ENCODE measurements around the gene HAAO.
"Not testable (repeated sequence)": the region's sequence is repeated elsewhere in the genome, so short reads cannot be mapped to it uniquely, and the experiment has no call there.

Gene HAAO

DNA sequence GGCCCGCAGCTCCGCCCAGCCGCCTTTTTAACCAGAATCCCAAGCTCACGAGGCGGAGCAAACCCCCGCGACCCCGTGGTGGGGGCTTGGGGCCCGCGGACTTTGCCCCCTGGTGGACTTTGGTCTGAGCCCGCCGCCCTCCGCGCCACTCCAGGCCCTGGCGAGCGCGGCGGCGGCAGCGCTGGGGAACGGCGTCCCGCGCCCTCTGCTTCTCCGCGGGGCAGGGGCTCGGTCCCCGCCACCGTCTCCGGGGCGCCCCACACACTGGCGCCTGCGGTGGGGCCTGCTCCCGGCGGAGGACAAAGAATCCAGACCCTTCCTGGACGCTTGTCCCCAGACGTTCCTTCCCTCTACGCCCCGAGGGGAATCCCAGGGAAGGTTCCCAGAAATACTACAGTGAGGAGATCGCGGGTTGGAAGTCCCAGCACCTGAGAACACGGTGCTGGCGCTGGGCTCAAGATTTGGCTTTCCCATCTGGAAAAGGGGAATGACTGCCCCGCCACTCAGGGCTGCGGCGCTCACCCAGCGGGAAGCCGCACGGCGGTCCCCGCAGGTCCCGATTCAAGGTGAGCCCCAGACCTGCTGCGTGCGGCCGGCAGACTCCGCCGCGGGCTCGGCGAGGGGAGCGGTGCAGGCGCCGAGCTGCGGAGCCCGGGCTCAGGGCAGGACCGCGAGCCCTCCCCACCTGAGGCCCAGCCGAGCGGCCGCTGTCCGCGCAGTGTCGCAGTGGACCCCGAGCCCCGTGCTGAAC is at the start of gene HAAO:
Gene HAAO, minus strand, starts transcription at position 1 of the 751 bp plus-strand sequence. CDS start 47 bp downstream, outside the sequence.
- peaks cover 12% of the 10 kb centered on the region for H3K4me1 ChIP-seq (ENCODE audit: control insufficient read depth, insufficient read depth, low read length)
- peaks cover 19% of the 10 kb centered on the region for H3K27me3 ChIP-seq (ENCODE audit: control insufficient read depth, insufficient read depth, low read length)
- no peaks in the 10 kb centered on the region for H3K9me3 ChIP-seq (ENCODE audit: control insufficient read depth, low read length)
- no peaks in the 10 kb centered on the region for H3K36me3 ChIP-seq (ENCODE audit: control insufficient read depth, insufficient read depth, low read length)
- peak within 1 kb of the TSS; percentile 42 for H3K4me3 ChIP-seq (ENCODE audit: low read length)
- H3K9ac ChIP-seq (ENCODE audit: low read length), result peak within 1 kb of the TSS; percentile 69

DNA sequence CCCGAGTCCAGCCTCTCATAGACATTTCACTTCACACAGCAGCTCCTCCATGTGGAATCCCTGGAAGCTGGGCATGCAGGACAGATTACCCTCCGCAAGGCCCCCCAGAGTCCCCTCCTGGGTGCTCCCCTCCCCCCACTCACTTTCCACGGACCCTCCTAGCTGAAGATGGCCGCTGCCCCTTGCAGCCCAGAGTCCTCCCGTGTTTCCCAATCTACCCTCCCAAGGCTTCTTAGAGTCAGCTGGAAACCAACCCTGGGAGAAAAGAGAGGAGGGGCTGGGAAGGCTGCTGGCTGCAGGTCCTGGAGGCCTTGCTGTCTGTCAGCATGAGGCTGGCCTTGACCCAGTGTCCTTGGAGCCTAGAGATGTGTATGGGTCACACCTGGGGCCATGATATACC is 49.0 kb upstream of the HAAO start:
- H3K4me1 ChIP-seq (ENCODE audit: control insufficient read depth, insufficient read depth, low read length), result peaks cover 7% of the 10 kb centered on the region
- H3K27me3 ChIP-seq (ENCODE audit: control insufficient read depth, insufficient read depth, low read length), result no peaks in the 10 kb centered on the region
- H3K9me3 ChIP-seq (ENCODE audit: control insufficient read depth, low read length), result no peaks in the 10 kb centered on the region
- no peaks in the 10 kb centered on the region for H3K36me3 ChIP-seq (ENCODE audit: control insufficient read depth, insufficient read depth, low read length)
- no peak overlapping the region for H3K4me3 ChIP-seq (ENCODE audit: low read length)
- no peak overlapping the region for H3K9ac ChIP-seq (ENCODE audit: low read length)

DNA sequence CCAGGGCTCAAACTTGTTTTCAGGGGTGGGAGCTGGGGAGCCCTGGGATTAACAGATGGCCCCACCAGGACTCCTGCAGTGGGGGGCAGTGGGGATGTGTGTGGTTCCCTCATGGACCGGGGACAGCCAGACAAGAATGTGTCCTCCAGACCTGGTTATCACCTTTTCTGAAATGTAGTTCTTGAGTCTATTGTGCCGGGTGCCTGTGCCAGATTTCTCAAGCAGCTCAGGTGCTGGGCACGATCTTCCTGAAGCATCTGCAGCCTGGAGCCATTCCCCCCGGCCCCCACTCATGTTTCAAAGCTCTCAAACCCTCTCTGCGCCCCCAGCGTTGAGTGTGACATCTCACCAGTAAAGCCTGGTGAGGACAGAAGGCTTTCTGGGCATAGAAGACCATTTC is 48.4 kb upstream of the HAAO start:
- Histone ChIP-seq H3K9me3 (ENCODE audit: control insufficient read depth, low read length) (no peaks in the 10 kb centered on the region), H3K4me1 (ENCODE audit: control insufficient read depth, insufficient read depth, low read length) (peaks cover 3% of the 10 kb centered on the region)

DNA sequence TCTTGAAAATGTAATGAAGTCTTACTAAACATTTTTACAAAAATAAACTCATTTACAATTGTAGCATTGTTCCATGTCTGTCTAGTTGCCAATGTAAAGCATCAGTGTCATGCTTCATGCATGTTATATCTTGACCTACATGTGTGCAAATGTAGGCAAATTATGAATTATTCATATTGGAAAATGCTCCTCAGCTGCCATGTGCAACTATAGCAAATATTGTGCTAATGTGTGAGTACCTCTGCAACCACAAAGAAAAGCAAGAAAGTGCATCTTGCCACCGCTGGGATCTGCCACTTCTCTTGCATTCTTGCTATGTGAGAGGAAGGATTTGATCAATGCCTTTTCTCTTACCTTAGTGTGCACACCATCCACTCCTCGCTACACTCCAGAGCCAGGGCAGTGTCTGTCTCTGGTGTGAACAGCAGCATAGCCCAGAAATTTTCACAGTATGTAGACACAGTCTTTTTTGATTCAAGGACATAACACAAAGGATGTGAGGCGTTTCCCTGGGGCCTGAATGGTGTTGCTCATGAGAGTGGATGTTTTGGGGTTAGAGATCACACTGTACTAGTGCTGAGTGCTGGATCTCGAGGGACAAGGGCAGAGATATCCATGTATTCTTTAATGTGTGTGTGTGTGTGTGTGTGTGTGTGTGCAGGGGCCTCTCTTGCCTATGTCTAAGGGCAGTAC is 47.6 kb upstream of the HAAO start:
- H3K4me1 ChIP-seq (ENCODE audit: control insufficient read depth, insufficient read depth, low read length), result no peaks in the 10 kb centered on the region
- H3K9ac ChIP-seq (ENCODE audit: low read length), result no peak overlapping the region
- no peak overlapping the region for H3K4me3 ChIP-seq (ENCODE audit: low read length)
- H3K36me3 ChIP-seq (ENCODE audit: control insufficient read depth, insufficient read depth, low read length), result no peaks in the 10 kb centered on the region
- H3K9me3 ChIP-seq (ENCODE audit: control insufficient read depth, low read length), result no peaks in the 10 kb centered on the region
- no peaks in the 10 kb centered on the region for H3K27me3 ChIP-seq (ENCODE audit: control insufficient read depth, insufficient read depth, low read length)

More for the DNA sequence above, 48.4 kb upstream of the HAAO start:
- H3K4me3 ChIP-seq (ENCODE audit: low read length), result no peak overlapping the region
- no peaks in the 10 kb centered on the region for H3K27me3 ChIP-seq (ENCODE audit: control insufficient read depth, insufficient read depth, low read length)
- H3K36me3 ChIP-seq (ENCODE audit: control insufficient read depth, insufficient read depth, low read length), result no peaks in the 10 kb centered on the region
- H3K9ac ChIP-seq (ENCODE audit: low read length), result no peak overlapping the region

DNA sequence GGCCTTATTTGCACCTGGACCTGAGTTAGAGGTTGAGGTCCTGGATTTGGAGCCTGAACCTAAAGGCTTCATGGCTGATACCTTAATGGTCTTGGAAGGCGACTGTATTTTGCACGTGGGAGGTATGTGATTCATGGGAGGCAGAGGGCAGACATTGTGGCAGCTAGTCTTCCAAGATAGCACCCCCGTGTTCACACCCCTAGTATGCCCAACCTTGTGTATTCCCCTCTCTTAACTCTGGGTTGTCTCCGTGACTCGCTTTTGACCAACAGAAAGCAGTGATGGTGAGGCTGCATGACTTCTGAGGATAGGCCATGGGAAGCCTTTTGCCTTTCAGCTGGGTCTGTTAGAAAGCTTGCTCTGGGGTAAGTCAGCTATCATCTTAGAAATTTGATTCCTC is 45.8 kb upstream of the HAAO start:
- H3K36me3 ChIP-seq (ENCODE audit: control insufficient read depth, insufficient read depth, low read length), result no peaks in the 10 kb centered on the region
- no peak overlapping the region for H3K4me3 ChIP-seq (ENCODE audit: low read length)
- H3K27me3 ChIP-seq (ENCODE audit: control insufficient read depth, insufficient read depth, low read length), result no peaks in the 10 kb centered on the region
- no peaks in the 10 kb centered on the region for H3K9me3 ChIP-seq (ENCODE audit: control insufficient read depth, low read length)
- H3K9ac ChIP-seq (ENCODE audit: low read length), result no peak overlapping the region
- no peaks in the 10 kb centered on the region for H3K4me1 ChIP-seq (ENCODE audit: control insufficient read depth, insufficient read depth, low read length)

DNA sequence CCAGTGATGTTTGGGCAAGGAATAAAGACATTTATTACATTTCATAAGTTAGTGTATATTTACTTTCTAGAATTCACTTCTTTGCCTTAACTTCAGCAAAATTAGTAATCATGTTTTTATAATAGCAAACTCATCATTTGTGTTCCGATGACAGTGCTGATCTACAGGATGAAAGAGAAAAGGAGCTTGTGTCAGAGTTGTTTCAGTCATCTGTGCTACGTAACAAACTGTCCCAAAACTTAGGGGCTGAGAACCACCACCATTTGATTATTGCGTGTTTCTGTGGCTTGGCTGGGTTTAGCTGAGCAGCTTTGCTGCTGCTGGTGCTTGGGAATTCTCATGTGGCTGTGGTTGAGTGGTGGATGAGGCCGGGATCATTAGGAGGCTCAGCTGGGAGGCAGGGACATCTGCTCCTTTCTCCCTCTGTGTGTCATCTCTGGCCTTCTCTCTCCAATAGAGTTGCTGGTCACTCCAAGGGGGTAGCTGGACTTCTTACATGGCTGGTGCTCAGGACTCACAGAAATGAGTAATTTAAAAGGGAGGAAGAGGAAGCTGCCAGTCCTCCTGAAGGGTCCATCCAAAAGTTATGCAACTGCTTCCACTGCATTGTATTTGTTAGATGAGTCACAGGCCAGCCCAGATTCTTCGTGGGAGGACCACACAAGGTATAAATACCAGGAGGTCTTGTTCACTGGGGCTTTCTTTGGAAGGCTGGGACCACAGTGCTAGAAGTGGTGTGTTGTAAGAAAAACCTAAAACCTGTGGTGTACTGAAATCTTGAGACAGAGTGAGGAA is 43.4 kb upstream of the HAAO start:
- Histone ChIP-seq H3K36me3 (ENCODE audit: control insufficient read depth, insufficient read depth, low read length) (no peaks in the 10 kb centered on the region), H3K4me1 (ENCODE audit: control insufficient read depth, insufficient read depth, low read length) (no peaks in the 10 kb centered on the region), H3K4me3 (ENCODE audit: low read length) (no peak overlapping the region), H3K27me3 (ENCODE audit: control insufficient read depth, insufficient read depth, low read length) (no peaks in the 10 kb centered on the region), H3K9me3 (ENCODE audit: control insufficient read depth, low read length) (no peaks in the 10 kb centered on the region), H3K9ac (ENCODE audit: low read length) (no peak overlapping the region)

DNA sequence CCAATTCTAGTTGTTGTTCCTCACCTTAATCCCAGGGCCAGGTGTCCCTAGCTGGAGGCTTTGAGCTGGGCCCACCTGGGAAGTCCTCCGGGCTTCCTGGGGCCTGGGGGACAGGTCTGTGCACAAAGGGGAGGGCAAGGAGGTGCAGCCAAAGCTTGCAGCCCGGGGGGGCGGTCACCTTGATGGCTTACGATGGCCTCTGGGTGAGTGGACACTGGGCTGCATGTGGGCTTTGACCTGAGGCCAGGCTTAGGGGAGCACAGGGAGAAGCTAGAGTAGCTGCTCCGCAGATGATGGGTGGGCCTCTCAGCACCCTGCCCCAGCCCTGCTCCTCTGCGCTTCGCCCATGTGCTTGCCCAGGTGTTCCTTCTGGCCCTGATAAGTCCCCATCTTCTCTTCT is 41.8 kb upstream of the HAAO start:
- peaks cover 1% of the 10 kb centered on the region for H3K4me1 ChIP-seq (ENCODE audit: control insufficient read depth, insufficient read depth, low read length)
- H3K9ac ChIP-seq (ENCODE audit: low read length), result no peak overlapping the region
- H3K27me3 ChIP-seq (ENCODE audit: control insufficient read depth, insufficient read depth, low read length), result no peaks in the 10 kb centered on the region
- no peaks in the 10 kb centered on the region for H3K9me3 ChIP-seq (ENCODE audit: control insufficient read depth, low read length)
- no peak overlapping the region for H3K4me3 ChIP-seq (ENCODE audit: low read length)
- no peaks in the 10 kb centered on the region for H3K36me3 ChIP-seq (ENCODE audit: control insufficient read depth, insufficient read depth, low read length)

DNA sequence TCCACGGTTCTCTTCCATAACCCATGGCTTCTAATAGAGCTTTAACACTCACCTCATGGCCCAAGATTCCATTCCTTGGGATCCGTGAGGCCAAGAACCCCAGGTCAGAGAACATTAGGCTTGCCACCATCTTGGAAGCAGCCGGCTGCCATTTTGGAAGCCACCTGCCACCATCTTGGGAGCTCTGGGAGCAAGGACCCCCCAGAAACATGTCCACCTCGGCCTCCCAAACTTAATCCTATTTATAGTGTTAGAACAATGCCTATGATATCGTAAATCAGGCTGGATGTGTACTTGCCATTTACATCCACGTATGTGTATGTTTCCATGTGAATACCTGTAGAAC is 39.9 kb upstream of the HAAO start:
- Histone ChIP-seq H3K4me3 (ENCODE audit: low read length) (no peak overlapping the region), H3K9ac (ENCODE audit: low read length) (no peak overlapping the region), H3K9me3 (ENCODE audit: control insufficient read depth, low read length) (no peaks in the 10 kb centered on the region), H3K27me3 (ENCODE audit: control insufficient read depth, insufficient read depth, low read length) (no peaks in the 10 kb centered on the region), H3K4me1 (ENCODE audit: control insufficient read depth, insufficient read depth, low read length) (peaks cover 13% of the 10 kb centered on the region), H3K36me3 (ENCODE audit: control insufficient read depth, insufficient read depth, low read length) (no peaks in the 10 kb centered on the region)

DNA sequence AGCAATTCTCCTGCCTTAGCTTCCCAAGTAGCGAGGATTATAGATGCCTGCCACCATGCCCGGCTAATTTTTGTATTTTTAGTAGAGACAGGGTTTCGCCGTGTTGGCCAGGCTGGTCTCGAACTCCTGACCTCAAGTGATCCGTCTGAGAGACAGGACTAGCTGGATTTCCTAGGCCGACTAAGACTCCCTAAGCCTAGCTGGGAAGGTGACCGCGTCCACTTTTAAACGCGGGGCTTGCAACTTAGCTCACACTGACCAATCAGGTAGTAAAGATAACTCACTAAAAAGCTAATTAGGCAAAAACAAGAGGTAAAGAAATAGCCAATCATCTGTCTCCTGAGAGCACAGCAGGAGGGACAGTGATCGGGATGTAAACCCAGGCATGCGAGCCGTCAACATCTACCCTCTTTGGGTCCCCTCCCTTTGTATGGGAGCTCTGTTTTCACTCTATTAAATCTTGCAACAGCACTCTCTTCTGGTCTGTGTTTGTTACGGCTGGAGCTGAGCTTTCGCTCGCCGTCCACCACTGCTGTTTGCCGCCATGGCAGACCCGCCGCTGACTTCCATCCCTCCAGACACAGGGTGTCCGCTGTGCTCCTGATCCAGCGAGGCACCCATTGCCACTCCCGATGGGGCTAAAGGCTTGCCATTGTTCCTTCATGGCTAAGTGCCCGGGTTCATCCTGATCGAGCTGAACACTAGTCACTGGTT is 39.3 kb upstream of the HAAO start:
- not testable (repeated sequence) for H3K9ac ChIP-seq (ENCODE audit: low read length); H3K36me3 ChIP-seq (ENCODE audit: control insufficient read depth, insufficient read depth, low read length); H3K27me3 ChIP-seq (ENCODE audit: control insufficient read depth, insufficient read depth, low read length); H3K9me3 ChIP-seq (ENCODE audit: control insufficient read depth, low read length); H3K4me3 ChIP-seq (ENCODE audit: low read length)
- peaks cover 13% of the 10 kb centered on the region for H3K4me1 ChIP-seq (ENCODE audit: control insufficient read depth, insufficient read depth, low read length)

DNA sequence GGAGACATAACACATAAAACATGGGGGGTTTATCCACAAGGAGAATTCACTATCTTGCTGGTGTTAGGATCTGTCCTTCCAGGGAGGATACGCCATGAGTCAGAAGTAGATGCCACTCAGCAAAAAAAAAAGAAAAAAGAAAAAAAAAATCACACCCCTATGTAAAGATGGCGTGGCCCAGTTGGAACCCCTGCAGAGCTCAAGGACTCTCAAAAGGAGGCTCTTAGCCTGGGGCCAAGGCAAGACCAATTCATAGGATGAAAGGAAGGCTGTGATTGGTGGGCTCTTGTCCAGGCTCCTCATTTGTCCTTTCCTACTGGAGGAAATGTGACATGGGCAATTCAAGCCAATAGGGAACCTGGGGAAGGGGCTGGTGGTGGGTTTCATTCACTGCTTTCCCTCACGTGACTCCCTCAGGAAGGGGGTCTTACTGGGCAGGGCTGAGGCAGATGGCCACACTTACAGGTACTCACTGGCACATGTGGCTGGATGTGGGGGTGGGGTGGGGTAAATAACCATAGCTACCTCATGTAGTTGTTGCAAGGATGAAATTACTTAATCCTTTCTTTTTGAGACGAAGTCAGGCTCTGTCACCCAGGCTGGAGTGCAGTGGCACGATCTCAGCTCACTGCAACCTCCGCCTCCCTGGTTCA is 38.7 kb upstream of the HAAO start:
- Histone ChIP-seq H3K4me1 (ENCODE audit: control insufficient read depth, insufficient read depth, low read length) (peaks cover 13% of the 10 kb centered on the region), H3K27me3 (ENCODE audit: control insufficient read depth, insufficient read depth, low read length) (no peaks in the 10 kb centered on the region), H3K9me3 (ENCODE audit: control insufficient read depth, low read length) (no peaks in the 10 kb centered on the region), H3K9ac (ENCODE audit: low read length) (no peak overlapping the region), H3K36me3 (ENCODE audit: control insufficient read depth, insufficient read depth, low read length) (no peaks in the 10 kb centered on the region), H3K4me3 (ENCODE audit: low read length) (no peak overlapping the region)

DNA sequence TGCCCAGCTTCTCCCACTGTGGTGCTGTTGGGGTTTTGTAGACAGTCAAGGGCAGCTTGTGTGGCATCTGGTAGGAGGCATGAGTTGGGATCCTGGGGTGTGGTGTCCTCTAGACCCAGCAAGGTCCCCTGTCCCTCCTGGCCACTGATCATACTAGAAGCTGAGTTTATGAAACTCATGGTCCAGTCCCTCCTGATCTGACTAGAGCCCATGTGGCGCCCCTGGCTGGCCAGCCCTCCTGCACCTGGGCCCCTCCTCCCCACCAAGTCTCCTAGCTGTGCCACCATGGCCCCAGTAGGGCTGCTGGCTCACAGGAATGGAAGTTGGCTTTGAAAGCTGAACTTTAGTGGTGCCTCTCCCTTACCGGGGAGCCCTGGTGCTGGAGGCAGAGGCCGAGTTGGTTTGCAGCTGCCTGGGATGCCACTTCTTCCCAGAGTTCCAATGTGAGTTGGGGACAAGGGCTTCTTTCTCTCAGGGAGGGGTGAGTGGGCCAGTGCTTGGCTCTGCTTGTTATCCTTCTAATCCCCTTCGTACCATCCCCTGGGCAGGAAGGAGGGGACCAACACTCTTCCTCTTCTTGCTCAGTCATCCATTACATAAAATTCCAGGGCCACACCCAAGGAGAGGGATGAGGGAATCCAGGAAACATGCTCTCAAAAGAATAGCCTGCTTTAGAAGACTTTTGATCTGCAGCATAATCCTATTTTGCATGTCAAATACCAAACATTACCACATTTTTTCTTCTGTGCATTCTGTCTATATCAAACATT is 37.5 kb upstream of the HAAO start:
- H3K36me3 ChIP-seq (ENCODE audit: control insufficient read depth, insufficient read depth, low read length), result no peaks in the 10 kb centered on the region
- no peaks in the 10 kb centered on the region for H3K27me3 ChIP-seq (ENCODE audit: control insufficient read depth, insufficient read depth, low read length)
- H3K9ac ChIP-seq (ENCODE audit: low read length), result peak overlapping the region; percentile 4
- H3K9me3 ChIP-seq (ENCODE audit: control insufficient read depth, low read length), result no peaks in the 10 kb centered on the region
- H3K4me1 ChIP-seq (ENCODE audit: control insufficient read depth, insufficient read depth, low read length), result peaks cover 13% of the 10 kb centered on the region
- H3K4me3 ChIP-seq (ENCODE audit: low read length), result no peak overlapping the region
